Osteoblast (primary cell): ENCODE measurements around the gene MAP2K5. TPM values are rescaled to one million over a fixed set of nuclear protein-coding genes. Genes with fewer than 3 reads are reported as not detected.

ENCODE experiments used
- DNase-seq: peaks from one replicate; pipeline ENCODE4 v3.0.0; 2011; ENCODE audit warnings: low spot score, mixed read lengths; ENCODE audit not compliant: insufficient read length; ENCODE audit errors: missing footprints
- H2AFZ ChIP-seq: 2 replicates; pipeline ENCODE4 v1.6.0; 2011; ENCODE audit warnings: mild to moderate bottlenecking, low read length
- H3K27ac ChIP-seq: 2 replicates; pipeline ENCODE4 v1.5.1; 2011; ENCODE audit warnings: mild to moderate bottlenecking, low read depth, low read length, moderate library complexity
- H3K27me3 ChIP-seq: 2 replicates; pipeline ENCODE4 v1.6.0; 2012; ENCODE audit warnings: mild to moderate bottlenecking, control low read depth, inconsistent platforms, low read length, moderate library complexity; ENCODE audit not compliant: insufficient read depth
- H3K36me3 ChIP-seq: 2 replicates; pipeline ENCODE4 v1.5.1; 2011; ENCODE audit warnings: mild to moderate bottlenecking, low read length, control low read depth, moderate library complexity; ENCODE audit not compliant: insufficient read depth
- H3K4me1 ChIP-seq: 2 replicates; pipeline ENCODE4 v1.5.1; 2011; ENCODE audit warnings: mild to moderate bottlenecking, low read length, control low read depth, moderate library complexity; ENCODE audit not compliant: insufficient read depth
- H3K4me2 ChIP-seq: 2 replicates; pipeline ENCODE4 v1.6.0; 2011; ENCODE audit warnings: mild to moderate bottlenecking, low read length; ENCODE audit not compliant: insufficient read depth
- H3K4me3 ChIP-seq: fragments of 200-600 bp; sonication (generic); 3 replicates; pipeline ENCODE4 v1.5.1; 2012; ENCODE audit warnings: mild to moderate bottlenecking, low read length, inconsistent platforms; ENCODE audit not compliant: insufficient read depth
- H3K79me2 ChIP-seq: 2 replicates; pipeline ENCODE4 v1.6.0; 2012; ENCODE audit warnings: mild to moderate bottlenecking, low read length, control low read depth, inconsistent platforms; ENCODE audit not compliant: insufficient read depth
- H3K9me3 ChIP-seq: 2 replicates; pipeline ENCODE4 v1.5.1; 2011; ENCODE audit warnings: low read depth, low read length, control low read depth
- H4K20me1 ChIP-seq: 2 replicates; pipeline ENCODE4 v1.6.0; 2012; ENCODE audit warnings: mild to moderate bottlenecking, low read length, control low read depth; ENCODE audit not compliant: insufficient read depth
- total RNA-seq: library from RNA; depleted of rRNA; stranded (reverse); fragments of >200 nt; gene quantifications from 2 replicates; pipeline ENCODE4 v1.2.3, GENCODE V29; 2012
- TF ChIP-seq, protein P1 (sequence below): IDR thresholded peaks from 2 replicates; pipeline ENCODE4 v1.5.1; 2011; ENCODE audit warnings: mild to moderate bottlenecking, low read depth, low read length, moderate library complexity; ENCODE audit errors: extremely low read depth

The MAP2K5 gene
- total RNA-seq, 1 donor: 10.1 TPM

DNA sequence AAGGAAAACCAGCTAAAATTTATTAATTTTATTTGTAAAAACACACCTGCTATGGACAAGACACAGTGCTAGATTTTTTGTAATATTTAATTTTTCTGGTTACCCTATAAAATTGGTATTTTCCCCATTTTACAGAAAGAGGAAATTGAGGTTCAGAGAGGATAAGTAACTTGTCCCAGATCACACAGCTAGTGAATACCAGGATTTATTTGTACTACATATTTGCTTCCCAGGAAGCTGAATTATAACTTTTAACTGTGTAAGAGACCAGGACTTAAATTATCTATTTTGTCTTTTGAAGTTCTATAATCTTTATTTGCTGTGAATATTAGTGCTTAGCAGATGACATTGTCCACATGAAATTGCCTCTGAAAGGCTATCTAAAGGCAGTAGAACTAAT, 49.7 kb downstream of the MAP2K5 start:
- TF ChIP-seq, protein P1, sequence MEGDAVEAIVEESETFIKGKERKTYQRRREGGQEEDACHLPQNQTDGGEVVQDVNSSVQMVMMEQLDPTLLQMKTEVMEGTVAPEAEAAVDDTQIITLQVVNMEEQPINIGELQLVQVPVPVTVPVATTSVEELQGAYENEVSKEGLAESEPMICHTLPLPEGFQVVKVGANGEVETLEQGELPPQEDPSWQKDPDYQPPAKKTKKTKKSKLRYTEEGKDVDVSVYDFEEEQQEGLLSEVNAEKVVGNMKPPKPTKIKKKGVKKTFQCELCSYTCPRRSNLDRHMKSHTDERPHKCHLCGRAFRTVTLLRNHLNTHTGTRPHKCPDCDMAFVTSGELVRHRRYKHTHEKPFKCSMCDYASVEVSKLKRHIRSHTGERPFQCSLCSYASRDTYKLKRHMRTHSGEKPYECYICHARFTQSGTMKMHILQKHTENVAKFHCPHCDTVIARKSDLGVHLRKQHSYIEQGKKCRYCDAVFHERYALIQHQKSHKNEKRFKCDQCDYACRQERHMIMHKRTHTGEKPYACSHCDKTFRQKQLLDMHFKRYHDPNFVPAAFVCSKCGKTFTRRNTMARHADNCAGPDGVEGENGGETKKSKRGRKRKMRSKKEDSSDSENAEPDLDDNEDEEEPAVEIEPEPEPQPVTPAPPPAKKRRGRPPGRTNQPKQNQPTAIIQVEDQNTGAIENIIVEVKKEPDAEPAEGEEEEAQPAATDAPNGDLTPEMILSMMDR: no peak
- Histone ChIP-seq H3K4me2 (no peak overlapping the region), H3K4me1 (no peaks in the 10 kb centered on the region), H3K27me3 (no peaks in the 10 kb centered on the region), H3K79me2 (no peaks in the 10 kb centered on the region), H3K36me3 (no peaks in the 10 kb centered on the region), H3K27ac (no peak overlapping the region), H2AFZ (no peak overlapping the region), H3K9me3 (no peaks in the 10 kb centered on the region), H3K4me3 (no peak overlapping the region), H4K20me1 (no peaks in the 10 kb centered on the region)
- DNase-seq: no peak

DNA sequence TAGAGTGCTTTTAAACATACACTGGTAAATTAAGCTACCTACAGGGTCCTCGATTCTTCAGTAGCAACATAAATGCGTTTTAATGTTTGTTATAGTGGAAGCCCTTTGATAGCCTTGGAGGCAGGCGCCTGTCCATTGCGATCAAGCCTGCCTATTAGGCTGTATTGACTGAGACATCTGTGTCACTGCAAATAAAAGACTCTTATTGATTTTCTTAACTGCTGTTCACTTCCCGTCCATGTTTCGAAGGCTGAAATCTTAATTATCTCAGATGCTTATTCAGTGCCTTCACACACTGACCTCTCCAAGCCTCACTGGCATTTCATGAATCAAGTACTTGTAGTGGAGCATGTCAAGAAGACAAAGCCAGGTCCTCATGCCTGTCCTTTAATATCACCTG, 51.1 kb downstream of the MAP2K5 start:
- H3K27ac ChIP-seq: no peak overlapping the region
- TF ChIP-seq, protein P1: no peak
- H3K36me3 ChIP-seq: no peaks in the 10 kb centered on the region
- no peaks in the 10 kb centered on the region for H3K9me3 ChIP-seq
- no peaks in the 10 kb centered on the region for H3K79me2 ChIP-seq
- no peaks in the 10 kb centered on the region for H3K4me1 ChIP-seq
- no peaks in the 10 kb centered on the region for H4K20me1 ChIP-seq
- H3K4me3 ChIP-seq: no peak overlapping the region
- H2AFZ ChIP-seq: no peak overlapping the region
- H3K27me3 ChIP-seq: no peaks in the 10 kb centered on the region
- no peak for DNase-seq
- H3K4me2 ChIP-seq: no peak overlapping the region

DNA sequence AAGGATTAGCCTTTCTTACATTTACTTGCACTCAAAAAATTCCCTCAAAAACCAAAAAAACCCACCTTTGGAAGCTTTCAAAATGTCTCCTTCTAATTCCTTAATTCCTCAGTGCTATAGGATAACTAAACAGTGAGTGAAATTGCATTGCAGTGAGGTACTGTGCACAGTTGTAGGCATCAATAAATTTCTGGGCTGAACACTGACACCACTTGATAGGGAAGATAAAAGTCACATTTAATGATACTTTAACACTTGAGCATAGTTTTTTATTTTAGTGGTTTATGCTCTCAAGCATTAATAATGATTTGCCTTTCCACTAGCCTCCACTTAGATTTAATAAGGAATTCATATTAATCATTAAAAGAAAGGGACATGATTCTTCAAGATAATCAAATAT, 52.3 kb downstream of the MAP2K5 start:
- Histone ChIP-seq H3K36me3 (no peaks in the 10 kb centered on the region), H3K27ac (no peak overlapping the region), H2AFZ (no peak overlapping the region), H3K9me3 (no peaks in the 10 kb centered on the region), H3K27me3 (no peaks in the 10 kb centered on the region), H3K4me1 (no peaks in the 10 kb centered on the region), H4K20me1 (no peaks in the 10 kb centered on the region), H3K79me2 (no peaks in the 10 kb centered on the region), H3K4me3 (no peak overlapping the region), H3K4me2 (no peak overlapping the region)
- TF ChIP-seq, protein P1: no peak
- no peak for DNase-seq

DNA sequence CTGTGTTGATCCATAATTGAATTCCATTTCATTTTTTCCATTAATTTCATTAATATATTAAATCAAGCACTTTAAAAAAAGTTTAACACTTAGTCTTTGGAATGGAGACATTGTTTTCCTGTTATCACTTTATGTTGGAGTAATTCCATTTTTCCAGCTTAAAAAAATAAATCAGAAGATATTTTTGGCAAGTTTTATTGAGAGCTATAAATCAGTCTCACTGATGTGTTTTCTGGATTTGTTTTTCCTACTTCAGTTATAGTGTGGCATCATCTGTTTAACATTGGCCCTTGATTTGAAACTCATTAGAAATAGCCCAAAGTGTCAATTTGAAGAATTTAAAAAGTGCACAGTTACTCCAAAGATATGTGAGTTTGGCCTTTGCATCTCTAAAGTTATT, 53.1 kb downstream of the MAP2K5 start:
- H2AFZ ChIP-seq: no peak overlapping the region
- peaks cover 2% of the 10 kb centered on the region for H3K4me1 ChIP-seq
- no peak overlapping the region for H3K4me2 ChIP-seq
- H3K27ac ChIP-seq: no peak overlapping the region
- H3K36me3 ChIP-seq: no peaks in the 10 kb centered on the region
- no peaks in the 10 kb centered on the region for H3K79me2 ChIP-seq
- H3K4me3 ChIP-seq: no peak overlapping the region
- DNase-seq: no peak
- H3K27me3 ChIP-seq: no peaks in the 10 kb centered on the region
- no peaks in the 10 kb centered on the region for H4K20me1 ChIP-seq
- H3K9me3 ChIP-seq: no peaks in the 10 kb centered on the region
- TF ChIP-seq, protein P1: no peak
